CD14-positive monocyte (primary cell): ENCODE data around the gene AQP12B. TPM values are rescaled to one million over a fixed set of nuclear protein-coding genes. Genes with fewer than 3 reads are reported as not detected.

Experiments
- DNase-seq, 3 donors: peaks; one replicate each; pipeline ENCODE4 v3.0.0-alpha.2; 2011 to 2022
- H2AFZ ChIP-seq: 2 replicates; pipeline ENCODE4 v1.6.0; 2012; ENCODE audit warnings: mild to moderate bottlenecking, low read depth, low read length, inconsistent platforms; ENCODE audit not compliant: insufficient read depth, poor library complexity, severe bottlenecking
- H3K27ac ChIP-seq, 2 donors: 1 replicate in 1 of 2; 2 replicates in 1 of 2; pipeline ENCODE4 v1.5.1; 2012 to 2013; ENCODE audit warnings: low read length in 2 of 2, control low read depth in 1 of 2, inconsistent platforms in 1 of 2, low read depth in 1 of 2, mild to moderate bottlenecking in 1 of 2
- H3K27me3 ChIP-seq, 2 donors: one replicate each; pipeline versions ENCODE4 v1.6.0 to v1.6.1; 2011 to 2013; ENCODE audit warnings: low read length in 2 of 2; ENCODE audit not compliant: control insufficient read depth in 2 of 2, insufficient read depth in 2 of 2
- H3K36me3 ChIP-seq, 2 donors: replicated peaks in 1 of 2; 1 replicate in 1 of 2; 2 replicates in 1 of 2; pipeline versions ENCODE4 v1.5.1 to v1.6.1; 2012 to 2013; ENCODE audit warnings: low read length in 2 of 2, control low read depth in 1 of 2, inconsistent platforms in 1 of 2, mild to moderate bottlenecking in 1 of 2; ENCODE audit not compliant: insufficient read depth in 2 of 2, control insufficient read depth in 1 of 2
- H3K4me1 ChIP-seq, 2 donors: 1 replicate in 1 of 2; 2 replicates in 1 of 2; pipeline versions ENCODE4 v1.5.1 to v1.6.1; 2012 to 2013; ENCODE audit warnings: low read length in 2 of 2, control low read depth in 1 of 2, inconsistent platforms in 1 of 2, mild to moderate bottlenecking in 1 of 2, moderate library complexity in 1 of 2; ENCODE audit not compliant: insufficient read depth in 2 of 2, control insufficient read depth in 1 of 2
- H3K4me2 ChIP-seq: replicated peaks from 2 replicates; pipeline ENCODE3; 2012; ENCODE audit warnings: low read length, moderate library complexity, mild to moderate bottlenecking; ENCODE audit not compliant: poor library complexity, severe bottlenecking; ENCODE audit errors: extremely low read depth
- H3K4me3 ChIP-seq, 3 experiments: fragments of 200-600 bp in 1 of 3; sonication (generic) in 1 of 3; replicated peaks in 1 of 3; 1 replicate in 2 of 3; 2 replicates in 1 of 3; pipeline ENCODE4 v1.5.1; 2011 to 2013; ENCODE audit warnings: low read length in 3 of 3, mild to moderate bottlenecking in 3 of 3, control low read depth in 2 of 3, low read depth in 2 of 3, inconsistent platforms in 1 of 3, moderate library complexity in 1 of 3
- H3K79me2 ChIP-seq: 2 replicates; pipeline ENCODE4 v1.6.0; 2012; ENCODE audit warnings: mild to moderate bottlenecking, control low read depth, inconsistent platforms, low read length, moderate library complexity; ENCODE audit not compliant: insufficient read depth
- H3K9ac ChIP-seq: 2 replicates; pipeline ENCODE4 v1.6.0; 2017; ENCODE audit warnings: low read length, mild to moderate bottlenecking; ENCODE audit not compliant: insufficient read depth, poor library complexity, severe bottlenecking
- H3K9me3 ChIP-seq, 2 donors: replicated peaks in 1 of 2; 1 replicate in 1 of 2; 2 replicates in 1 of 2; pipeline versions ENCODE4 v1.5.1 to v1.6.1; 2012 to 2013; ENCODE audit warnings: low read length in 2 of 2, control low read depth in 1 of 2; ENCODE audit not compliant: control insufficient read depth in 1 of 2, insufficient read depth in 1 of 2
- H4K20me1 ChIP-seq: 2 replicates; pipeline ENCODE4 v1.6.0; 2012; ENCODE audit warnings: mild to moderate bottlenecking, low read length, control low read depth, moderate library complexity; ENCODE audit not compliant: insufficient read depth
- H3K27ac Mint-ChIP-seq, 7 donors: one replicate each; pipeline ENCODE4 v1.8.0; 2020; ENCODE audit warnings: mild to moderate bottlenecking in 7 of 7, mixed read lengths in 7 of 7, moderate library complexity in 6 of 7, inconsistent platforms in 2 of 7
- H3K27me3 Mint-ChIP-seq, 3 donors: one replicate each; pipeline ENCODE4 v1.8.0; 2021 to 2022; ENCODE audit warnings: low read depth in 3 of 3, mild to moderate bottlenecking in 3 of 3, mixed read lengths in 3 of 3, moderate library complexity in 3 of 3, inconsistent platforms in 1 of 3
- H3K36me3 Mint-ChIP-seq, 2 donors: one replicate each; pipeline ENCODE4 v1.8.0; 2020; ENCODE audit warnings: mixed read lengths in 2 of 2, inconsistent platforms in 1 of 2, mild to moderate bottlenecking in 1 of 2
- H3K4me1 Mint-ChIP-seq: one replicate; pipeline ENCODE4 v1.8.0; 2020; ENCODE audit warnings: mild to moderate bottlenecking, mixed read lengths
- H3K4me3 Mint-ChIP-seq, 2 donors: one replicate each; pipeline ENCODE4 v1.8.0; 2020; ENCODE audit warnings: mild to moderate bottlenecking in 2 of 2, mixed read lengths in 2 of 2, moderate library complexity in 1 of 2
- H3K9me3 Mint-ChIP-seq, 7 donors: one replicate each; pipeline ENCODE4 v1.8.0; 2020 to 2022; ENCODE audit warnings: mixed read lengths in 7 of 7, mild to moderate bottlenecking in 6 of 7, moderate library complexity in 6 of 7, inconsistent platforms in 2 of 7
- CTCF ChIP-seq: fragments of 200-600 bp; IDR thresholded peaks from one replicate; pipeline ENCODE4 v1.8.0; 2022; ENCODE audit warnings: antibody characterized with exemption, mild to moderate bottlenecking
- WGBS: methylation state at CpG from one replicate; pipeline ENCODE4 v1.1.5; 2013; ENCODE audit warnings: missing lambda C conversion rate; ENCODE audit not compliant: insufficient coverage; 5-methylcytosine and 5-hydroxymethylcytosine counted together
- intact Hi-C, 2 donors: fragments of 100-400 bp; cut with micrococcal nuclease; formaldehyde crosslinking; loops; one replicate each; pipeline versions ENCODE4 v1.15.0 to v1.15.1; 2023
- polyA plus RNA-seq, 3 donors: library from polyadenylated mRNA; depleted of rRNA in 1 of 3; unstranded in 2 of 3; stranded (reverse) in 1 of 3; fragments of 300-500 nt in 2 of 3; fragments of >200 nt in 1 of 3; fragmentation: Illumina TruSeq in 2 of 3; gene quantifications; 1 replicate in 2 of 3; 2 replicates in 1 of 3; pipeline ENCODE4 v1.2.3, GENCODE V29; 2012 to 2021

AQP12B gene
- polyA plus RNA-seq, 3 donors, result not detected

GRCh38 chr2:240644171-240644651 lies 38.5 kb downstream of the AQP12B start:
- DNase-seq, result no peak
- Histone ChIP-seq H2AFZ (no peak overlapping the region), H3K79me2 (no peaks in the 10 kb centered on the region), H3K9ac (no peak overlapping the region), H3K4me3 (no peak overlapping the region), H4K20me1 (no peaks in the 10 kb centered on the region), H3K27ac (no peak overlapping the region), H3K36me3 (no peaks in the 10 kb centered on the region), H3K27me3 (peaks cover 0 to 22% of the 10 kb centered on the region in 2 donors), H3K4me1 (peaks cover 2 to 12% of the 10 kb centered on the region in 2 donors), H3K9me3 (peaks cover 0 to 11% of the 10 kb centered on the region in 2 donors), H3K4me2 (no peak overlapping the region)
- no peak for TF ChIP-seq CTCF
- WGBS, result 85% methylated on average over 10 of the region's 14 CpGs
- peaks cover 13% of the 10 kb centered on the region for H3K4me1 Mint-ChIP-seq
- H3K4me3 Mint-ChIP-seq, result peak overlapping the region in 1 of 2 donors; percentile 47
- H3K27me3 Mint-ChIP-seq, result peaks cover 15 to 34% (median 23%) of the 10 kb centered on the region in 3 donors
- peaks cover 1 to 25% (median 3%) of the 10 kb centered on the region in 7 donors for H3K9me3 Mint-ChIP-seq
- no peaks in the 10 kb centered on the region for H3K36me3 Mint-ChIP-seq
- intact Hi-C loops, result no loop called here
- no peak overlapping the region for H3K27ac Mint-ChIP-seq

GRCh38 chr2:240643811-240644150 lies 38.9 kb downstream of the AQP12B start:
- no peak overlapping the region for H3K27ac Mint-ChIP-seq

More at GRCh38 chr2:240643811-240644150, 38.9 kb downstream of the AQP12B start:
- intact Hi-C loops, result no loop called here
- no peak overlapping the region for H3K4me2 ChIP-seq
- peaks cover 0 to 18% of the 10 kb centered on the region in 2 donors for H3K27me3 ChIP-seq
- H2AFZ ChIP-seq, result no peak overlapping the region
- no peaks in the 10 kb centered on the region for H3K36me3 ChIP-seq
- H3K9ac ChIP-seq, result no peak overlapping the region
- no peaks in the 10 kb centered on the region for H3K36me3 Mint-ChIP-seq
- peaks cover 15 to 30% (median 22%) of the 10 kb centered on the region in 3 donors for H3K27me3 Mint-ChIP-seq
- 86% methylated on average over 14 of the region's 15 CpGs for WGBS
- H3K4me3 ChIP-seq, result no peak overlapping the region
- H4K20me1 ChIP-seq, result no peaks in the 10 kb centered on the region
- no peaks in the 10 kb centered on the region for H3K79me2 ChIP-seq
- H3K4me1 ChIP-seq, result peaks cover 2 to 12% of the 10 kb centered on the region in 2 donors
- H3K27ac ChIP-seq, result no peak overlapping the region
- H3K9me3 Mint-ChIP-seq, result peaks cover 1 to 25% (median 3%) of the 10 kb centered on the region in 7 donors
- peaks cover 0 to 11% of the 10 kb centered on the region in 2 donors for H3K9me3 ChIP-seq
- peaks cover 13% of the 10 kb centered on the region for H3K4me1 Mint-ChIP-seq
- TF ChIP-seq CTCF, result no peak
- no peak for DNase-seq
- peak overlapping the region in 1 of 2 donors; percentile 47 for H3K4me3 Mint-ChIP-seq
